Neuronal stem cell (in vitro differentiated cells): Measurements from ENCODE around the gene HERC2. TPM values are rescaled to one million over a fixed set of nuclear protein-coding genes. Genes with fewer than 3 reads are reported as not detected.

ENCODE experiments used
- DNase-seq: peaks from one replicate; pipeline ENCODE4 v3.0.0-alpha.2; 2013; ENCODE audit warnings: low spot score
- H2AFZ ChIP-seq: one replicate; pipeline ENCODE4 v1.6.1; 2013; ENCODE audit warnings: mild to moderate bottlenecking, low read length, inconsistent platforms
- H2AK5ac ChIP-seq: 2 replicates; pipeline ENCODE4 v1.6.1; 2013; ENCODE audit warnings: low read depth, mild to moderate bottlenecking, inconsistent platforms, low read length, moderate library complexity, mixed read lengths
- H2BK120ac ChIP-seq: 2 replicates; pipeline ENCODE4 v1.6.1; 2013; ENCODE audit warnings: low read depth, mild to moderate bottlenecking, inconsistent platforms, low read length, moderate library complexity, mixed read lengths
- H2BK12ac ChIP-seq: one replicate; pipeline ENCODE4 v1.6.1; 2013; ENCODE audit warnings: low read length, inconsistent platforms
- H2BK15ac ChIP-seq: 2 replicates; pipeline ENCODE4 v1.6.1; 2013; ENCODE audit warnings: mild to moderate bottlenecking, low read length, inconsistent platforms, mixed read lengths
- H2BK5ac ChIP-seq: one replicate; pipeline ENCODE4 v1.6.1; 2013; ENCODE audit warnings: inconsistent platforms, mild to moderate bottlenecking, low read length, moderate library complexity
- H3K14ac ChIP-seq: one replicate; pipeline ENCODE4 v1.6.1; 2013; ENCODE audit warnings: low read length, inconsistent platforms
- H3K18ac ChIP-seq: 2 replicates; pipeline ENCODE4 v1.6.1; 2013; ENCODE audit warnings: low read length, inconsistent platforms
- H3K23ac ChIP-seq: 2 replicates; pipeline ENCODE4 v1.6.1; 2013; ENCODE audit warnings: low read depth, mild to moderate bottlenecking, mixed read lengths, low read length, inconsistent platforms; ENCODE audit not compliant: poor library complexity
- H3K27ac ChIP-seq: replicated peaks from 3 replicates; pipeline ENCODE4 v1.5.1; 2013; ENCODE audit warnings: low read length, inconsistent platforms
- H3K27me3 ChIP-seq, 3 experiments: 2 replicates each; pipeline ENCODE4 v1.6.1; 2013; ENCODE audit warnings: low read length in 3 of 3, mild to moderate bottlenecking in 2 of 3, inconsistent platforms in 1 of 3, low read depth in 1 of 3, mixed read lengths in 1 of 3, moderate library complexity in 1 of 3; ENCODE audit not compliant: control insufficient read depth in 3 of 3, insufficient read depth in 3 of 3
- H3K36me3 ChIP-seq, 2 donors: replicated peaks in 1 of 2; 2 replicates each; pipeline ENCODE4 v1.6.1; 2013; ENCODE audit warnings: low read length in 2 of 2; ENCODE audit not compliant: control insufficient read depth in 2 of 2, insufficient read depth in 2 of 2
- H3K4ac ChIP-seq: 2 replicates; pipeline ENCODE4 v1.6.1; 2013; ENCODE audit warnings: inconsistent platforms, mild to moderate bottlenecking, low read length, moderate library complexity
- H3K4me1 ChIP-seq, 2 donors: 1 replicate in 1 of 2; 2 replicates in 1 of 2; pipeline ENCODE4 v1.6.1; 2013; ENCODE audit warnings: low read length in 2 of 2, low read depth in 1 of 2; ENCODE audit not compliant: control insufficient read depth in 2 of 2, insufficient read depth in 1 of 2
- H3K4me2 ChIP-seq: one replicate; pipeline ENCODE4 v1.6.1; 2013; ENCODE audit warnings: mild to moderate bottlenecking, low read length, inconsistent platforms; ENCODE audit not compliant: insufficient read depth, poor library complexity, severe bottlenecking
- H3K4me3 ChIP-seq, 2 donors: 2 replicates each; pipeline ENCODE4 v1.5.1; 2013; ENCODE audit warnings: low read length in 2 of 2, mild to moderate bottlenecking in 2 of 2, inconsistent platforms in 1 of 2, moderate library complexity in 1 of 2
- H3K79me1 ChIP-seq: one replicate; pipeline ENCODE4 v1.6.1; 2013; ENCODE audit warnings: low read depth, mild to moderate bottlenecking, inconsistent platforms, low read length, moderate library complexity
- H3K9ac ChIP-seq: one replicate; pipeline ENCODE4 v1.6.1; 2013; ENCODE audit warnings: mild to moderate bottlenecking, low read depth, low read length, inconsistent platforms; ENCODE audit not compliant: poor library complexity
- H3K9me3 ChIP-seq, 2 donors: replicated peaks in 1 of 2; 2 replicates each; pipeline versions ENCODE3 to v1.6.1; 2013; ENCODE audit warnings: low read length in 2 of 2, mild to moderate bottlenecking in 2 of 2, inconsistent platforms in 1 of 2, low read depth in 1 of 2, mixed read lengths in 1 of 2, moderate library complexity in 1 of 2; ENCODE audit not compliant: control insufficient read depth in 2 of 2, insufficient read depth in 1 of 2
- H4K8ac ChIP-seq: one replicate; pipeline ENCODE4 v1.6.1; 2013; ENCODE audit warnings: low read depth, mild to moderate bottlenecking, inconsistent platforms, low read length, moderate library complexity
- H4K91ac ChIP-seq: one replicate; pipeline ENCODE4 v1.6.1; 2013; ENCODE audit warnings: low read length, low read depth, mild to moderate bottlenecking, inconsistent platforms; ENCODE audit not compliant: poor library complexity
- WGBS, 2 donors: extraction: QIAGEN DNeasy Blood & Tissue Kit; methylation state at CpG; one replicate each; pipeline ENCODE4 v1.1.7; 2013; ENCODE audit warnings: missing lambda C conversion rate in 2 of 2, mixed read lengths in 1 of 2; ENCODE audit not compliant: insufficient read length in 2 of 2, insufficient replicate concordance in 1 of 2; ENCODE audit errors: extremely low coverage in 2 of 2; 5-methylcytosine and 5-hydroxymethylcytosine counted together
- small RNA-seq: library from polyadenylated mRNA; stranded (forward); fragments of <200 nt; extraction: miRNeasy Mini kit (QIAGEN cat#:217004); gene quantifications from one replicate; pipeline ENCODE3, GENCODE V24; 2013; ENCODE audit not compliant: insufficient read depth

The HERC2 gene

GRCh38 chr15:28068930-28069329 is 253.0 kb downstream of the HERC2 start:
- Histone ChIP-seq H3K4me2 (no peak overlapping the region), H3K23ac (no peak overlapping the region), H2BK120ac (no peak overlapping the region), H2BK12ac (no peak overlapping the region), H3K4me3 (no peak overlapping the region), H3K4me1 (no peaks in the 10 kb centered on the region), H2AK5ac (no peak overlapping the region), H3K9me3 (no peaks in the 10 kb centered on the region), H3K18ac (no peak overlapping the region), H3K27me3 (no peaks in the 10 kb centered on the region), H3K27ac (no peak overlapping the region), H2BK15ac (no peak overlapping the region), H3K79me1 (no peaks in the 10 kb centered on the region), H2AFZ (no peak overlapping the region), H4K8ac (no peak overlapping the region), H2BK5ac (no peak overlapping the region), H3K4ac (no peak overlapping the region), H3K9ac (no peak overlapping the region), H4K91ac (no peak overlapping the region), H3K14ac (no peak overlapping the region), H3K36me3 (no peaks in the 10 kb centered on the region)
- no CpG with 5 or more reads among the region's 1 CpG for WGBS, 2 donors
- no peak for DNase-seq

- Histone ChIP-seq H3K4me2 (no peak overlapping the region), H3K9me3 (no peaks in the 10 kb centered on the region), H3K4me1 (no peaks in the 10 kb centered on the region), H3K79me1 (no peaks in the 10 kb centered on the region), H2BK5ac (no peak overlapping the region), H3K36me3 (no peaks in the 10 kb centered on the region), H3K27me3 (no peaks in the 10 kb centered on the region), H2AFZ (no peak overlapping the region), H2BK12ac (no peak overlapping the region), H3K14ac (no peak overlapping the region), H3K9ac (no peak overlapping the region), H3K23ac (no peak overlapping the region), H2BK120ac (no peak overlapping the region), H4K8ac (no peak overlapping the region), H3K27ac (no peak overlapping the region), H3K4me3 (no peak overlapping the region), H2BK15ac (no peak overlapping the region), H3K4ac (no peak overlapping the region), H2AK5ac (no peak overlapping the region), H4K91ac (no peak overlapping the region), H3K18ac (no peak overlapping the region)
- WGBS, 2 donors = no CpG with 5 or more reads among the region's 3 CpGs
- no peak for DNase-seq
Observed at GRCh38 chr15:28066231-28066630, 255.7 kb downstream of the HERC2 start.

Small RNAs within 50 kb of the gene (small RNA-seq; reads per million reads assigned to genes)
- not detected for gene AC091304.5
